HepG2 (cell line): ENCODE measurements around the gene KCNJ8. TPM values are rescaled to one million over a fixed set of nuclear protein-coding genes. Genes with fewer than 3 reads are reported as not detected.

Experiments used
- ATAC-seq: fragments of 200-7000 bp; cut with Tn5 transposase; 3 replicates; pipeline ENCODE4 v1.9.1; 2020; ENCODE audit warnings: mild to moderate bottlenecking, moderate library complexity
- BruUV-seq: library from RNA; stranded (reverse); fragments of 400-500 nt; replicated peaks from 2 replicates; lab custom pipeline; 2021; lab: Mats Ljungman, UMichigan
- CTCF ChIA-PET: fragments of 300-600 bp; formaldehyde crosslinking; extraction: SDS; loops from one replicate; lab custom pipeline; 2021; ENCODE audit warnings: low total read pairs, inconsistent platforms, low intra/inter-chr PET ratio; lab: Yijun Ruan, JAX
- POLR2A ChIA-PET: fragments of 350-600 bp; sonication (Branson Sonifier 250); formaldehyde crosslinking; loops from one replicate; lab custom pipeline; 2020; ENCODE audit warnings: antibody characterized with exemption, inconsistent platforms; lab: Yijun Ruan, JAX
- DNase-seq: peaks from one replicate; pipeline ENCODE4 v3.0.0-alpha.2; 2015; ENCODE audit warnings: low spot score
- FAIRE-seq: peaks from 3 replicates; lab custom pipeline; 2011; peaks lifted over from hg19 to GRCh38; lab: Jason Lieb, UNC
- H2AFZ ChIP-seq: one replicate; pipeline ENCODE4 v1.6.1; 2011; ENCODE audit warnings: low read length, inconsistent platforms
- H3K27ac ChIP-seq: fragments of 300-600 bp; 3 replicates; pipeline ENCODE4 v1.8.0; 2011; ENCODE audit warnings: mixed run types, mild to moderate bottlenecking, mixed read lengths, low read length, inconsistent platforms; ENCODE audit not compliant: insufficient read depth; ENCODE audit errors: extremely low read length
- H3K27me3 ChIP-seq, 2 experiments: fragments of 200-600 bp in 1 of 2; 2 replicates in 1 of 2; 3 replicates in 1 of 2; pipeline versions ENCODE4 v1.6.0 to v1.8.0; 2011; ENCODE audit warnings: low read length in 2 of 2, mild to moderate bottlenecking in 2 of 2, moderate library complexity in 2 of 2, inconsistent platforms in 1 of 2; ENCODE audit not compliant: insufficient read depth in 2 of 2, control insufficient read depth in 1 of 2
- H3K36me3 ChIP-seq, 2 experiments: fragments of 200-600 bp in 1 of 2; replicated peaks in 1 of 2; 2 replicates in 1 of 2; 3 replicates in 1 of 2; pipeline versions ENCODE4 v1.5.1 to v1.8.0; 2011; ENCODE audit warnings: low read length in 2 of 2, inconsistent platforms in 1 of 2; ENCODE audit not compliant: insufficient read depth in 2 of 2, control insufficient read depth in 1 of 2
- H3K4me1 ChIP-seq: 2 replicates; pipeline ENCODE4 v1.5.1; 2012; ENCODE audit warnings: low read length, inconsistent platforms; ENCODE audit not compliant: insufficient read depth
- H3K4me2 ChIP-seq: 2 replicates; pipeline ENCODE4 v1.6.0; 2011; ENCODE audit warnings: low read depth, low read length, inconsistent platforms
- H3K4me3 ChIP-seq, 3 experiments: fragments of 200-600 bp in 1 of 3; sonication (generic), shearing (Covaris generic) in 1 of 3; replicated peaks in 1 of 3; 2 replicates each; pipeline ENCODE4 v1.5.1; 2011 to 2016; ENCODE audit warnings: low read length in 3 of 3, inconsistent platforms in 2 of 3, low read depth in 2 of 3, mild to moderate bottlenecking in 2 of 3, control low read depth in 1 of 3, mixed read lengths in 1 of 3; ENCODE audit not compliant: insufficient read depth in 1 of 3
- H3K79me2 ChIP-seq: one replicate; pipeline ENCODE4 v1.6.1; 2011; ENCODE audit warnings: low read length, inconsistent platforms; ENCODE audit not compliant: insufficient read depth
- H3K9ac ChIP-seq: 2 replicates; pipeline ENCODE4 v1.6.0; 2011; ENCODE audit warnings: mild to moderate bottlenecking, low read depth, low read length, inconsistent platforms; ENCODE audit not compliant: insufficient read depth
- H3K9me3 ChIP-seq: 2 replicates; pipeline ENCODE4 v1.5.1; 2012; ENCODE audit warnings: mild to moderate bottlenecking, low read length
- H4K20me1 ChIP-seq: 2 replicates; pipeline ENCODE4 v1.6.0; 2011; ENCODE audit warnings: inconsistent platforms, mild to moderate bottlenecking, low read length, moderate library complexity; ENCODE audit not compliant: insufficient read depth
- AKAP8 ChIP-seq: sonication (generic); formaldehyde crosslinking; IDR thresholded peaks from 2 replicates; pipeline ENCODE4 v1.5.1; 2020; ENCODE audit warnings: mild to moderate bottlenecking, missing genetic modification reagents
- ATF1 ChIP-seq: IDR thresholded peaks from 2 replicates; pipeline ENCODE4 v1.6.1; 2016; ENCODE audit warnings: mild to moderate bottlenecking, control low read depth
- ERF ChIP-seq: IDR thresholded peaks from 2 replicates; pipeline ENCODE4 v1.6.1; 2018; ENCODE audit warnings: missing biosample characterization, missing genetic modification reagents
- FOXM1 ChIP-seq: sonication (generic); formaldehyde crosslinking; IDR thresholded peaks from 2 replicates; pipeline ENCODE4 v1.5.0; 2020; ENCODE audit warnings: missing genetic modification reagents
- MBNL3 ChIP-seq: fragments of 250-450 bp; sonication (Bioruptor Pico); conservative IDR thresholded peaks from 2 replicates; pipeline ENCODE4 v1.8.0; 2022; ENCODE audit warnings: mild to moderate bottlenecking, inconsistent platforms
- MXD1 ChIP-seq: sonication (generic); formaldehyde crosslinking; IDR thresholded peaks from 2 replicates; pipeline ENCODE4 v1.4.0; 2020; ENCODE audit warnings: mild to moderate bottlenecking, missing genetic modification reagents
- NFE2L2 ChIP-seq: fragments of 150-350 bp; IDR thresholded peaks from 2 replicates; pipeline ENCODE4 v1.6.1; 2014; ENCODE audit warnings: low read length
- NFIC ChIP-seq: IDR thresholded peaks from 2 replicates; pipeline ENCODE4 v1.6.1; 2012; ENCODE audit warnings: mild to moderate bottlenecking, low read length, inconsistent platforms
- SSRP1 ChIP-seq: IDR thresholded peaks from 2 replicates; pipeline ENCODE4 v1.6.1; 2016; ENCODE audit warnings: control low read depth
- TEF ChIP-seq: sonication (generic); formaldehyde crosslinking; IDR thresholded peaks from 2 replicates; pipeline ENCODE4 v1.5.0; 2020; ENCODE audit warnings: missing genetic modification reagents
- ZBTB42 ChIP-seq: sonication (generic); formaldehyde crosslinking; IDR thresholded peaks from 2 replicates; pipeline ENCODE4 v1.5.0; 2020; ENCODE audit warnings: mild to moderate bottlenecking, missing genetic modification reagents
- ZNF235 ChIP-seq: sonication (generic); formaldehyde crosslinking; IDR thresholded peaks from 2 replicates; pipeline ENCODE4 v1.8.1; 2023; ENCODE audit warnings: mild to moderate bottlenecking, missing genetic modification reagents, borderline replicate concordance
- ZNF33A ChIP-seq: sonication (generic); formaldehyde crosslinking; IDR thresholded peaks from 2 replicates; pipeline ENCODE4 v1.5.1; 2020; ENCODE audit warnings: missing genetic modification reagents, mild to moderate bottlenecking, moderate library complexity, borderline replicate concordance
- ZNF530 ChIP-seq: sonication (generic); formaldehyde crosslinking; IDR thresholded peaks from 2 replicates; pipeline ENCODE4 v1.5.0; 2020; ENCODE audit warnings: low read depth, mild to moderate bottlenecking, missing genetic modification reagents
- ZNF724P ChIP-seq: sonication (generic); formaldehyde crosslinking; IDR thresholded peaks from 2 replicates; pipeline ENCODE4 v1.8.0; 2022; ENCODE audit warnings: missing genetic modification reagents, borderline replicate concordance
- ZNF761 ChIP-seq: sonication (generic); formaldehyde crosslinking; conservative IDR thresholded peaks from 2 replicates; pipeline ENCODE4 v1.4.0; 2020; ENCODE audit warnings: mild to moderate bottlenecking, missing genetic modification reagents
- ZNF878 ChIP-seq: sonication (generic); formaldehyde crosslinking; IDR thresholded peaks from 2 replicates; pipeline ENCODE4 v1.8.1; 2023; ENCODE audit warnings: mild to moderate bottlenecking, missing genetic modification reagents, moderate library complexity
- ZUFSP ChIP-seq: sonication (generic); formaldehyde crosslinking; IDR thresholded peaks from 2 replicates; pipeline ENCODE4 v1.9.0; 2021; ENCODE audit warnings: missing genetic modification reagents, mild to moderate bottlenecking, borderline replicate concordance
- in situ Hi-C: cut with HindIII; loops from 2 replicates; pipeline ENCODE4 v1.10.0; 2017; ENCODE audit warnings: low pct_unique_long_range_greater_than_20kb; ENCODE audit not compliant: extremely low pct_ligation_motif_present
- intact Hi-C: fragments of 100-400 bp; cut with micrococcal nuclease; formaldehyde crosslinking; loops from one replicate; pipeline ENCODE4 v1.10.0; 2022; ENCODE audit not compliant: unreplicated experiment
- polyA plus RNA-seq, 8 experiments: library from polyadenylated mRNA; depleted of rRNA in 3 of 8; stranded (reverse) in 7 of 8; unstranded in 1 of 8; fragments of >200 nt; fragmentation: Illumina TruSeq in 4 of 8; extraction: Trizol in 4 of 8; gene quantifications; 2 replicates each; pipeline versions ENCODE4 v1.2.1 to v1.2.3, GENCODE V29; 2011 to 2016; ENCODE audit warnings: low read depth in 4 of 8, missing spikeins in 1 of 8, mixed read lengths in 1 of 8; ENCODE audit not compliant: insufficient read depth in 1 of 8
- total RNA-seq, 5 experiments: library from RNA; depleted of rRNA; stranded (reverse); fragments of >200 nt; fragmentation: Illumina TruSeq; extraction: Trizol; gene quantifications; 2 replicates each; pipeline ENCODE4 v1.2.3, GENCODE V29; 2016; ENCODE audit warnings: low read depth in 1 of 5
- TF ChIP-seq, protein P1 (sequence below): sonication (generic); formaldehyde crosslinking; IDR thresholded peaks from 2 replicates; pipeline ENCODE4 v1.4.0; 2020; ENCODE audit warnings: mild to moderate bottlenecking, low read depth, missing genetic modification reagents
- TF ChIP-seq, protein P2 (sequence below): sonication (generic); formaldehyde crosslinking; IDR thresholded peaks from 2 replicates; pipeline ENCODE4 v1.4.0; 2020; ENCODE audit warnings: missing genetic modification reagents

KCNJ8 gene
- total and polyA plus RNA-seq, 2 of the 13 experiments (the other 11 are each of a cell fraction or from before 2014, with no cell fraction given) = not detected

- no peak for TF ChIP-seq SSRP1 (CRISPR knock-in tag)
- TF ChIP-seq ZNF724P (CRISPR knock-in tag) = no peak
- TF ChIP-seq ZNF761 = no peak
- no peak for TF ChIP-seq MXD1
- TF ChIP-seq NFIC = no peak
- TF ChIP-seq ZNF33A (CRISPR knock-in tag) = no peak
These were observed 39.2 kb upstream of the KCNJ8 start (continued) for GRCh38 chr12:21813751-21814150.

DNA sequence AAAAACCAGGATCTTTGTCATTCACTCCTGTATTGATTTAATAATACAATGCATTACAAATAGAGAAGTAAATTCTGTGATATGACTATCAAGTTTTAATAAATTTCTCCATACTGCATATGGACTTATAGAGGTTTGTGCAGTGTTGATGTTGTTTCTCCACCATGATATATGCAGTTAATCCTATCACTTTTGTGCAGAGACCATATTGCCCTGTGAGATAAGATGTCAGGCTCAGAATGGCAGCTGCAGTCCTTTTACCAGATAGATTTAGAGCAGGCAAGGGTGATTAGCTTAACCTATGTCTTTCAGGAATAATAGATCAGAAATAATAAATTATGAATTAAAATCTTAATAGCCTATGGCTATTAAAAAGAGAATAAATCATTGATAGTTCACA is 38.6 kb upstream of the KCNJ8 start:
- no peaks in the 10 kb centered on the region for H4K20me1 ChIP-seq
- H3K79me2 ChIP-seq = no peaks in the 10 kb centered on the region
- no peak overlapping the region for H3K27ac ChIP-seq
- ChIA-PET POLR2A (no interaction called here), CTCF (no interaction called here)
- FAIRE-seq (no peak), DNase-seq (no peak), ATAC-seq (no peak)
- H3K9ac ChIP-seq = no peak overlapping the region
- no peaks in the 10 kb centered on the region for H3K4me1 ChIP-seq
- H2AFZ ChIP-seq = no peak overlapping the region
- H3K4me2 ChIP-seq = no peak overlapping the region
- no peaks in the 10 kb centered on the region for H3K27me3 ChIP-seq
- H3K36me3 ChIP-seq = no peaks in the 10 kb centered on the region
- in situ Hi-C loops (no loop called here), intact Hi-C loops (no loop called here)
- H3K4me3 ChIP-seq = no peak overlapping the region
- no TSS peak for BruUV-seq
- peaks cover 10% of the 10 kb centered on the region; the same call in 1 of the 2 replicates for H3K9me3 ChIP-seq
- TF ChIP-seq AKAP8 (CRISPR knock-in tag) = no peak
- TF ChIP-seq ZUFSP (CRISPR knock-in tag) = no peak
- no peak for TF ChIP-seq ZNF878 (CRISPR knock-in tag)
- TF ChIP-seq, protein P1, sequence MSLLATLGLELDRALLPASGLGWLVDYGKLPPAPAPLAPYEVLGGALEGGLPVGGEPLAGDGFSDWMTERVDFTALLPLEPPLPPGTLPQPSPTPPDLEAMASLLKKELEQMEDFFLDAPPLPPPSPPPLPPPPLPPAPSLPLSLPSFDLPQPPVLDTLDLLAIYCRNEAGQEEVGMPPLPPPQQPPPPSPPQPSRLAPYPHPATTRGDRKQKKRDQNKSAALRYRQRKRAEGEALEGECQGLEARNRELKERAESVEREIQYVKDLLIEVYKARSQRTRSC (CRISPR knock-in tag) = no peak
- no peak for TF ChIP-seq ATF1 (CRISPR knock-in tag)
- TF ChIP-seq ZBTB42 (CRISPR knock-in tag) = no peak
- TF ChIP-seq NFE2L2 = no peak
- TF ChIP-seq ZNF530 (CRISPR knock-in tag) = no peak
- TF ChIP-seq TEF = no peak
- no peak for TF ChIP-seq FOXM1 (CRISPR knock-in tag)
- no peak for TF ChIP-seq MBNL3 (CRISPR knock-in tag)
- no peak for TF ChIP-seq ERF (CRISPR knock-in tag)
- TF ChIP-seq, protein P2, sequence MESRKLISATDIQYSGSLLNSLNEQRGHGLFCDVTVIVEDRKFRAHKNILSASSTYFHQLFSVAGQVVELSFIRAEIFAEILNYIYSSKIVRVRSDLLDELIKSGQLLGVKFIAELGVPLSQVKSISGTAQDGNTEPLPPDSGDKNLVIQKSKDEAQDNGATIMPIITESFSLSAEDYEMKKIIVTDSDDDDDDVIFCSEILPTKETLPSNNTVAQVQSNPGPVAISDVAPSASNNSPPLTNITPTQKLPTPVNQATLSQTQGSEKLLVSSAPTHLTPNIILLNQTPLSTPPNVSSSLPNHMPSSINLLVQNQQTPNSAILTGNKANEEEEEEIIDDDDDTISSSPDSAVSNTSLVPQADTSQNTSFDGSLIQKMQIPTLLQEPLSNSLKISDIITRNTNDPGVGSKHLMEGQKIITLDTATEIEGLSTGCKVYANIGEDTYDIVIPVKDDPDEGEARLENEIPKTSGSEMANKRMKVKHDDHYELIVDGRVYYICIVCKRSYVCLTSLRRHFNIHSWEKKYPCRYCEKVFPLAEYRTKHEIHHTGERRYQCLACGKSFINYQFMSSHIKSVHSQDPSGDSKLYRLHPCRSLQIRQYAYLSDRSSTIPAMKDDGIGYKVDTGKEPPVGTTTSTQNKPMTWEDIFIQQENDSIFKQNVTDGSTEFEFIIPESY (CRISPR knock-in tag) = no peak
- TF ChIP-seq ZNF235 = no peak
